GM18867 (cell line): ENCODE results near the gene CYP11A1.

Source experiments
- ATAC-seq: cut with Tn5 transposase; IDR thresholded peaks from one replicate; pipeline ENCODE4 v1.9.1; 2021; ENCODE audit warnings: mild to moderate bottlenecking, moderate library complexity; ENCODE audit not compliant: unreplicated experiment

CYP11A1 gene

GRCh38 chr15:74367296-74367854, at the start of gene CYP11A1:
TSS of gene CYP11A1 (minus strand) at chr15:74367646. CDS start at chr15:74367585, 61 bp downstream.
- no peak for ATAC-seq

GRCh38 chr15:74417225-74417624, 49.8 kb upstream of the CYP11A1 start:
- no peak for ATAC-seq

DNA sequence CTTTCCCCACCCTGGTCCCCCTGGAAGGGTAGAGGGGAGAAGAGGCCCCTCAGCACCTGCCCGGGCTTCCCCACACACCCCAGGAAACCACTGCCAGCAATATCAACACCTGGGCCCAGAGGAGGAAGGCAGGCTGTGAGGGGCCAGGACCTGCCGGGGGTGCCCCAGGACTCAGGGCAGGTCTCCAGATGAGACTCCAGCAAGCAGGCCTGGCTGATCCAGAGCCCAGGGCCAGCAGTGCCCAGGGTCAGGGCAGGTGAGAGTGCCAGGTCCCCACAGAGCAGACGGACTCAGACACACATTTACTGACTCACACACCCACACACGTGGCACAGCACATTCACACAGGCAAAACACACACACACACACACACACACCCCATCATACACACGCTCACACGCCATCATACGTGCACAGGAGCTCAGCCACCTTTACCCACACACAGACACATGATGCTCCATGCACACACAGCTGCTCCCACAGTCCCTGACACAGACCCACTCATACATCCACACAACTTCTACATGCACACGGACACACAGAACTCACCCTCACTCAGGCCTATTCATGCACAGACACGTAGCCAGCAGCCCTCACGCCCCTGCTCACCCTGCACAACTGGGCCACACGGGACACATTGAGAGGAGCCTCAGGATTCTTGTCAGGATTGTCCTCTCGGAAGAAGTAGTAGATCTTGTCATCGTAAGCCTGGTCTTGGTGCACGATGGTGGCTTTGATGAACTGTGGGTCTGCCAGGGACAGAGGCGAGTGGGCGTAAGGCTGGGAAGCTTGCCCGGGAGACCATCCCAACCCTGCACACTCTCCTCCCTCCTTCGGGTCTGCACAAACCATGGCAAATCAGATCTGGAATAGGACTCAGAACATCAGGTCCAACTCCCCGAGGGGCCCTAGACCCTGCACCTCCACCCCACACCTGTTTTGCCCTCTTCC, 48.8 kb upstream of the CYP11A1 start:
- ATAC-seq: no peak

DNA sequence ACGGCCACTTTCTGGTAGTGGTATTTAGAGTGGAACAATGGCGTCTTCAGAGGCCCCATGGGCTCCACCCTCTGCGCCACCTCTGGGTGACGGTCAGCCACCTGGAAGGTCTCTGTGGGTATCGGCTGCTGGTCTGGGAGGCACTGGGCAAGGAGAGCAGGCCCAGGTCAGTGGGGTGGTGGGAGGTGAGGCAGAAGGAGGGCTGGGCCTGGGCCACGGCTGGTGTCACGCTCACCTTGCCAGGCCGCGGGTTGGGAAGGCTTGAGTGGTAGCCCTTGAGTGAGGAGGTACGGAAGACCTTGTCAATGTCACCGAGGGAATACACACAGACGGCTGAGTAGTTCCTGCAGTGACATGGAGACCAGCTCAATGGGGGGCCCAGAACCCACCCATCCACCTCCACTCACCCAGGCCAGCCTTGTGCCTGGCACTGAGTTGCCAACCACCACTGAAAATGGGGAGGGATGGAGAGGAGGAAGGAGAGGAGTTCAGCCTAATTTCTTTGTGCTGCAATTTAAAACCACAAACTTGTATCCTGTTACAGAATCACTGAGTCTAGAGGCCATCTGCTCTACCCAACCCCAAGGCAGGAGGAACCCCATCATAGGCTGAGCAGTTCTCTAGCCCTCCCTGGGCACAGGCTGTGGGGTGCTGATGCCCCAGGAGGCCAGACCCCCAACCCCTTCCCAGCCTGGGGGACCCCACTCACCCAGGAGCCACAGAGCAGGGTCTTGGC, 47.3 kb upstream of the CYP11A1 start:
- ATAC-seq: no peak

GRCh38 chr15:74414081-74414580, 46.7 kb upstream of the CYP11A1 start:
- ATAC-seq: no peak

GRCh38 chr15:74413350-74414080, 46.1 kb upstream of the CYP11A1 start:
- ATAC-seq: no peak

DNA sequence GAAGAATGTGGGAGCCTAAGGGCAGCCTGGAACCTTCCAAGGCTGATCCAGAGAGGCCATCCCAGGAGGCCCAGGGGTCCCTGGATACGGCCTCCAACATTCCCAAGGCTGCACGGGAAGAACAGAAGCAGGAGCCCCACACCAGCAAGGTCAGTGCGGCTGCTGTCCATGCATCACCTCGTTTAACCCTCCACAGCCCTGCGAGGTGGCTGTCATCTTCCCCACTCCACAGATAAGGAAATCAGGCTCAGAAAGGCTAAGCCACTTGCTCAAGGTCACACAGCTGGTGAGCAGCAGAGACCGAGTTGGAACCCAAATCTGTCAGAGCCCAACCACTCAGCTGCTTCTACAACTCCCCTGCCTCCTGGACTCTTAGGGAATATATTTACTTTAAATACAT, 44.7 kb upstream of the CYP11A1 start:
- ATAC-seq: no peak

- no peak for ATAC-seq
Measured at GRCh38 chr15:74411686-74412085, 44.2 kb upstream of the CYP11A1 start.

DNA sequence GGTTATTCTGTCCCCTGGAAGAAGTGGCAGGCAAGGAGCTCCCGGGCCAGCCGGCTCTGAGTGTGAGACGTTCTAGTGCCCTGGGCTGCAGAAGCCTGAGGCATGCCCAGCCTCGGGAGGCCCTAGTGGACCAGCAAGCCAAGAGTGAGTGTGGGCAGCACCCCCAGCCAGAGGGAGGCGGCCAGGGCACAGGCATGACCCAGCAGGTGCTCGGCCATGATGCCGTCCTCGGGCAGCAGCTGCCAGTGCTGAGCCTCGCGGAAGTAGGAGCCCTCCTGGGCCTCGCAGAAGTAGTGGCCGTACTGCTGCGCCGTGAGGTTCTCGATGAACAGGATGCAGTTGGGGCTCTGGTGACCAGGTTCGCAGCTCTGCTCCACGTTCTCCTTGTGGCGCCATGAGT, 43.1 kb upstream of the CYP11A1 start:
- no peak for ATAC-seq

- no peak for ATAC-seq
Measured at GRCh38 chr15:74409225-74409624, 41.8 kb upstream of the CYP11A1 start.

GRCh38 chr15:74408815-74409214, 41.4 kb upstream of the CYP11A1 start:
- ATAC-seq: no peak

- no peak for ATAC-seq
Measured at GRCh38 chr15:74408385-74408784, 40.9 kb upstream of the CYP11A1 start.

- ATAC-seq: no peak
Measured at GRCh38 chr15:74406992-74407705, 39.7 kb upstream of the CYP11A1 start.

- ATAC-seq: no peak
Measured at GRCh38 chr15:74406517-74406916, 39.1 kb upstream of the CYP11A1 start.

- ATAC-seq: no peak
Measured at GRCh38 chr15:74405823-74406222, 38.4 kb upstream of the CYP11A1 start.

DNA sequence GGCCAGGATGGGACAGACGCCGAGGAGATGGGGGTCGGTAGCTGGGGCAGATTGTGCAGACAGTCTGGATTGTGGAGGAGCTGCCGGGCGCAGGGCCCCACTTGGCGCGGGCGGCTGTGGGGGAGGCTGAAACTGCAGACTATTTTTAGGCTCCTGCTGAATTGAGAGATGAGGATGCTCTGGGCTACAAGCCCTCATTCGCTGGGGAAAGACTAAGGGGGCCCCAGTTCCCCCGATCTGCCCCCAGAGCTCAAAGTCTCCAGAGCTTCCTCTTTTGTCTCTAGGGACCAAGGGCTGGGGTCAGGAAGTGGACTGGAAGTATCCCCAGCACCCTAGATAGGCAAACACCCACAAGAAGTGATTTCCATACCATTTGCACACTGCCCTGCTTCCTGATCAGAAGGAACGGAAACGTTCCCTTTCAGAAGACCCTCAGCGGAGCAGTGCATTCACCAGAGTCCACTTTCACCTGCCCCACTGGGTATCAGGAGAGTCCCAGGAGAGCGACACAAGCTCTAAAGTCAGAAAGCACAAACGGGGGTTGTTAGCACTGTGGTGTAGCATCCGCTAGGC, 36.6 kb upstream of the CYP11A1 start:
- no peak for ATAC-seq

GRCh38 chr15:74403588-74403919, 36.1 kb upstream of the CYP11A1 start:
- peak; percentile 20 for ATAC-seq

GRCh38 chr15:74402873-74403587, 35.6 kb upstream of the CYP11A1 start:
- peak; percentile 33 for ATAC-seq

- ATAC-seq: no peak
Measured at GRCh38 chr15:74402337-74402841, 34.9 kb upstream of the CYP11A1 start.
